ENCODE results near the gene PRR5L. TPM values are rescaled to one million over a fixed set of nuclear protein-coding genes. Genes with fewer than 3 reads are reported as not detected.

PRR5L gene
- polyA plus RNA-seq, 3 donors: 3.5 to 16.0 (median 7.4) TPM

DNA sequence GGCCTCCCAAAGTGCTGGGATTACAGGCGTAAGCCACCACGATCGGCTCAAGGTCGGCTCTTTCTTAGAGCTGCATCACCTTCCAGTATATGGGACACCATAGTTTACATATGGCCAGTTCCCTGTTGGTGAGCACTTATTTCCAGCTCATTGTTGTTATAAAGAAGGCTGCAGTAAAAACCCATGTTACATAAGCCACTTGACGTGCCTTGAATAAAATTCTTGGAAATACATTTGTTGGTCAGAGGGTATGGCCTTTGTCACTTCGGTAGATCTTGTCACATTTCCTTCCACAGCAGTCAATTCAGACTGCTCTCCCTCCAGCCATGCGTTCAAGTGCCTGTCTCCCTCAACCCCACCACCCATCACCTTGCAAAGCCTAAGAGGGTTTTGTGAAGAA, 92.9 kb downstream of the PRR5L start:
- Histone ChIP-seq H3K4me3 (replicated peaks in 1 of 3; ENCODE audit: low read depth in 2 of 3, low read length in 3 of 3) (no peak overlapping the region), H3K9me3 (replicated peaks in 1 of 2; ENCODE audit: control insufficient read depth in 1 of 2, insufficient read depth in 1 of 2, low read length in 2 of 2) (no peaks in the 10 kb centered on the region), H3K4me2 (replicated peaks; ENCODE audit: extremely low read depth, low read length, poor library complexity, severe bottlenecking) (no peak overlapping the region), H3K27ac (ENCODE audit: low read depth in 1 of 2, low read length in 2 of 2) (no peak overlapping the region), H3K4me1 (ENCODE audit: control insufficient read depth in 1 of 2, insufficient read depth in 2 of 2, low read length in 2 of 2) (peaks cover 28 to 48% of the 10 kb centered on the region in 2 donors), H3K9ac (ENCODE audit: insufficient read depth, low read length, poor library complexity, severe bottlenecking) (no peak overlapping the region), H3K36me3 (replicated peaks in 1 of 2; ENCODE audit: control insufficient read depth in 1 of 2, insufficient read depth in 2 of 2, low read length in 2 of 2) (no peaks in the 10 kb centered on the region), H2AFZ (ENCODE audit: insufficient read depth, low read depth, low read length, poor library complexity, severe bottlenecking) (no peak overlapping the region), H3K27me3 (ENCODE audit: control insufficient read depth in 2 of 2, insufficient read depth in 2 of 2, low read length in 2 of 2) (no peaks in the 10 kb centered on the region), H3K79me2 (ENCODE audit: insufficient read depth, low read length) (no peaks in the 10 kb centered on the region), H4K20me1 (ENCODE audit: insufficient read depth, low read length) (no peaks in the 10 kb centered on the region)
- H3K36me3 Mint-ChIP-seq: peaks cover 0 to 16% of the 10 kb centered on the region in 2 donors
- H3K4me3 Mint-ChIP-seq: no peak overlapping the region
- H3K27me3 Mint-ChIP-seq (ENCODE audit: low read depth in 3 of 3): peaks cover 0 to 4% (median 0%) of the 10 kb centered on the region in 3 donors
- H3K27ac Mint-ChIP-seq: no peak overlapping the region
- WGBS (ENCODE audit: insufficient coverage): 96% methylated on average over 4 of the region's 7 CpGs
- peaks cover 61% of the 10 kb centered on the region for H3K4me1 Mint-ChIP-seq
- intact Hi-C loops (cut with micrococcal nuclease): no loop called here
- DNase-seq: no peak
- TF ChIP-seq, protein P1, sequence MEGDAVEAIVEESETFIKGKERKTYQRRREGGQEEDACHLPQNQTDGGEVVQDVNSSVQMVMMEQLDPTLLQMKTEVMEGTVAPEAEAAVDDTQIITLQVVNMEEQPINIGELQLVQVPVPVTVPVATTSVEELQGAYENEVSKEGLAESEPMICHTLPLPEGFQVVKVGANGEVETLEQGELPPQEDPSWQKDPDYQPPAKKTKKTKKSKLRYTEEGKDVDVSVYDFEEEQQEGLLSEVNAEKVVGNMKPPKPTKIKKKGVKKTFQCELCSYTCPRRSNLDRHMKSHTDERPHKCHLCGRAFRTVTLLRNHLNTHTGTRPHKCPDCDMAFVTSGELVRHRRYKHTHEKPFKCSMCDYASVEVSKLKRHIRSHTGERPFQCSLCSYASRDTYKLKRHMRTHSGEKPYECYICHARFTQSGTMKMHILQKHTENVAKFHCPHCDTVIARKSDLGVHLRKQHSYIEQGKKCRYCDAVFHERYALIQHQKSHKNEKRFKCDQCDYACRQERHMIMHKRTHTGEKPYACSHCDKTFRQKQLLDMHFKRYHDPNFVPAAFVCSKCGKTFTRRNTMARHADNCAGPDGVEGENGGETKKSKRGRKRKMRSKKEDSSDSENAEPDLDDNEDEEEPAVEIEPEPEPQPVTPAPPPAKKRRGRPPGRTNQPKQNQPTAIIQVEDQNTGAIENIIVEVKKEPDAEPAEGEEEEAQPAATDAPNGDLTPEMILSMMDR (IDR thresholded peaks at IDR 0.05): no peak
- peaks cover 0 to 14% (median 10%) of the 10 kb centered on the region in 7 donors for H3K9me3 Mint-ChIP-seq

DNA sequence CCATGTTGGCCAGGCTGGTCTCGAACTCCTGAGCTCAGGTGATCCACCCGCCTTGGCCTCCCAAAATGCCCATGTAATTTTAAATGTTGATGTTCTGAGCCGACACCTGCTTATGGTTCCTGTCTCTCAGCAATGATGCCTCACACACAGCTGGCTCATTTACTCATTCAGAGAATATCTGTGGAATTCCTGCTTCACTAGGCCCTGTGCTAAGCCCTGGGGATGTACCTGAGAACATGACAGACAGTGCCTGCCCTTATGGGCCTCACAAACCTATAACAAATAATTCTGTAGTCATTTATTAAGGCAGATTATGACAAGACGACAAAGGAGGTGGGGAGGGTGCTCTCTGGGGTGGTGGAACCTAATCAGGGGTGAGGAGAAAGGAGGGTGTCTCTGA, 93.7 kb downstream of the PRR5L start:
- Histone ChIP-seq H3K4me1 (ENCODE audit: control insufficient read depth in 1 of 2, insufficient read depth in 2 of 2, low read length in 2 of 2) (peaks cover 28 to 49% of the 10 kb centered on the region in 2 donors), H4K20me1 (ENCODE audit: insufficient read depth, low read length) (no peaks in the 10 kb centered on the region), H3K27ac (ENCODE audit: low read depth in 1 of 2, low read length in 2 of 2) (peak overlapping the region in 1 of 2 donors; percentile 74), H3K4me3 (replicated peaks in 1 of 3; ENCODE audit: low read depth in 2 of 3, low read length in 3 of 3) (no peak overlapping the region), H3K27me3 (ENCODE audit: control insufficient read depth in 2 of 2, insufficient read depth in 2 of 2, low read length in 2 of 2) (no peaks in the 10 kb centered on the region), H3K9me3 (replicated peaks in 1 of 2; ENCODE audit: control insufficient read depth in 1 of 2, insufficient read depth in 1 of 2, low read length in 2 of 2) (no peaks in the 10 kb centered on the region), H3K36me3 (replicated peaks in 1 of 2; ENCODE audit: control insufficient read depth in 1 of 2, insufficient read depth in 2 of 2, low read length in 2 of 2) (no peaks in the 10 kb centered on the region), H3K4me2 (replicated peaks; ENCODE audit: extremely low read depth, low read length, poor library complexity, severe bottlenecking) (no peak overlapping the region), H3K79me2 (ENCODE audit: insufficient read depth, low read length) (no peaks in the 10 kb centered on the region), H2AFZ (ENCODE audit: insufficient read depth, low read depth, low read length, poor library complexity, severe bottlenecking) (no peak overlapping the region), H3K9ac (ENCODE audit: insufficient read depth, low read length, poor library complexity, severe bottlenecking) (no peak overlapping the region)
- H3K4me1 Mint-ChIP-seq: peaks cover 62% of the 10 kb centered on the region
- H3K9me3 Mint-ChIP-seq: peaks cover 0 to 14% (median 10%) of the 10 kb centered on the region in 7 donors
- DNase-seq: no peak
- peaks cover 5 to 13% of the 10 kb centered on the region in 2 donors for H3K36me3 Mint-ChIP-seq
- H3K4me3 Mint-ChIP-seq: no peak overlapping the region
- intact Hi-C loops (cut with micrococcal nuclease): no loop called here
- peak overlapping the region in 5 of 7 donors; percentile 5 to 80 (median 59) for H3K27ac Mint-ChIP-seq
- H3K27me3 Mint-ChIP-seq (ENCODE audit: low read depth in 3 of 3): peaks cover 0 to 4% (median 0%) of the 10 kb centered on the region in 3 donors
- whole genome bisulfite sequencing (ENCODE audit: insufficient coverage): 100% methylated on average over 3 of the region's 4 CpGs
- TF ChIP-seq, protein P1 (IDR thresholded peaks at IDR 0.05): no peak

Measured in CD14-positive monocyte (primary cell).